BJ (cell line): ENCODE data around the gene SLC23A2. TPM values are rescaled to one million over a fixed set of nuclear protein-coding genes. Genes with fewer than 3 reads are reported as not detected.
"Not testable (repeated sequence)": the region's sequence is repeated elsewhere in the genome, so short reads cannot be mapped to it uniquely, and the experiment has no call there.

ENCODE experiments used
- CTCF ChIA-PET: fragments of 350-600 bp; formaldehyde crosslinking; extraction: SDS; loops from one replicate; lab custom pipeline; 2021; ENCODE audit warnings: antibody characterized with exemption, inconsistent platforms; lab: Yijun Ruan, JAX
- POLR2A ChIA-PET: fragments of 300-600 bp; sonication (Branson Sonifier 250); formaldehyde crosslinking; extraction: SDS; loops from one replicate; lab custom pipeline; 2021; ENCODE audit warnings: antibody characterized with exemption; lab: Charles Lee
- DNase-seq: peaks from one replicate; pipeline ENCODE4 v3.0.0-alpha.2; 2011; ENCODE audit warnings: low read depth
- H3K27me3 ChIP-seq: 2 replicates; pipeline ENCODE4 v1.6.0; 2011; ENCODE audit warnings: low read length; ENCODE audit not compliant: control insufficient read depth, insufficient read depth
- H3K36me3 ChIP-seq: 2 replicates; pipeline ENCODE4 v1.5.1; 2011; ENCODE audit warnings: low read length; ENCODE audit not compliant: control insufficient read depth, insufficient read depth
- H3K4me3 ChIP-seq: 2 replicates; pipeline ENCODE4 v1.5.1; 2011; ENCODE audit warnings: low read depth, mild to moderate bottlenecking, control low read depth, low read length
- polyA plus RNA-seq: library from polyadenylated mRNA; depleted of rRNA; stranded (reverse); fragments of >200 nt; gene quantifications from 2 replicates; pipeline ENCODE4 v1.2.3, GENCODE V29; 2011
- TF ChIP-seq, protein P1 (sequence below): IDR thresholded peaks from 2 replicates; pipeline ENCODE4 v1.5.1; 2011; ENCODE audit warnings: low read depth, mild to moderate bottlenecking, control low read depth, inconsistent platforms, low read length, moderate library complexity; ENCODE audit not compliant: insufficient read depth

The SLC23A2 gene
- polyA plus RNA-seq, 1 experiment: 11.2 TPM

DNA sequence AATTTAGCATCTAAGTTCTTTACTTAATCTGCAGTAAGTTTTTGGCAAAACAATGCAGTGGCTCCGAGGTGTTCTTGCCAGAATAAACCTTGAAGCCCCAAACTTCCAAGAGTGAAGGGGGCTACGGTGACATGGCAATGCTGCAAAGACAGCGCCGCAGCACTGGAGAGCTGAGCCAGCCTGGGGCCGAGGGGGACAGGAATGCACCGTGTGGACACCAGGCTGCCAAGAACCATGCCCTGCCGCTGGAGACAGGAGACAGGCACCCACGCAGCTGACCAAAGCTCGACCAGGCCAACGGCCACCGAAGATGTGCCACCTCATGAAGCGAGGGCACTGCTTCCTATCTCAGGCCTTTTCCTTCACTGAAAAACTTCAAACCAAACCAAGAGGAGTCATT, 146.2 kb downstream of the SLC23A2 start:
- no peak for DNase-seq
- Histone ChIP-seq H3K27me3 (no peaks in the 10 kb centered on the region), H3K36me3 (peaks cover 3% of the 10 kb centered on the region), H3K4me3 (no peak overlapping the region)
- POLR2A ChIA-PET: no interaction called here
- TF ChIP-seq, protein P1, sequence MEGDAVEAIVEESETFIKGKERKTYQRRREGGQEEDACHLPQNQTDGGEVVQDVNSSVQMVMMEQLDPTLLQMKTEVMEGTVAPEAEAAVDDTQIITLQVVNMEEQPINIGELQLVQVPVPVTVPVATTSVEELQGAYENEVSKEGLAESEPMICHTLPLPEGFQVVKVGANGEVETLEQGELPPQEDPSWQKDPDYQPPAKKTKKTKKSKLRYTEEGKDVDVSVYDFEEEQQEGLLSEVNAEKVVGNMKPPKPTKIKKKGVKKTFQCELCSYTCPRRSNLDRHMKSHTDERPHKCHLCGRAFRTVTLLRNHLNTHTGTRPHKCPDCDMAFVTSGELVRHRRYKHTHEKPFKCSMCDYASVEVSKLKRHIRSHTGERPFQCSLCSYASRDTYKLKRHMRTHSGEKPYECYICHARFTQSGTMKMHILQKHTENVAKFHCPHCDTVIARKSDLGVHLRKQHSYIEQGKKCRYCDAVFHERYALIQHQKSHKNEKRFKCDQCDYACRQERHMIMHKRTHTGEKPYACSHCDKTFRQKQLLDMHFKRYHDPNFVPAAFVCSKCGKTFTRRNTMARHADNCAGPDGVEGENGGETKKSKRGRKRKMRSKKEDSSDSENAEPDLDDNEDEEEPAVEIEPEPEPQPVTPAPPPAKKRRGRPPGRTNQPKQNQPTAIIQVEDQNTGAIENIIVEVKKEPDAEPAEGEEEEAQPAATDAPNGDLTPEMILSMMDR: no peak
- CTCF ChIA-PET: interaction anchor here (0.6 kb wide), 1 partner anchor 14 kb away, joined by 3 read pairs; no protein-coding TSS in a partner anchor

DNA sequence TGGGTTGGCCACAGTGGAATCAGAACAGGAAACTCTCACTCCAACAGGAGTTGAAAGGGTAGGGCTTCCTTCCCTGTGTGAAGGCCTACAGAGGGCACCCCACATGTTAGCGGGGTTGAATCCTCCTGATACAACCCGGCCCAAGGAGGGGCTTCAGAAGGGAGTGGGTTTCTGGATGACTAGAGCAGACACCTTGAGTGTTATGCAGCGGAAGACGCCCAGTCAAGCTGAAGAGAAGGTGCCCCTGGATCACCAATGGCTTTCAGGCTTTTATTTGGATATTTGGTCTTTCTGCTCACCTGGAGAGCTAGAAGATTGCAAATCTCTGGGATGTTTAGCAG, 146.8 kb downstream of the SLC23A2 start:
- TF ChIP-seq, protein P1: no peak
- H3K36me3 ChIP-seq: peaks cover 3% of the 10 kb centered on the region
- POLR2A ChIA-PET: no interaction called here
- CTCF ChIA-PET: no interaction called here
- DNase-seq: no peak
- H3K27me3 ChIP-seq: no peaks in the 10 kb centered on the region
- H3K4me3 ChIP-seq: no peak overlapping the region

DNA sequence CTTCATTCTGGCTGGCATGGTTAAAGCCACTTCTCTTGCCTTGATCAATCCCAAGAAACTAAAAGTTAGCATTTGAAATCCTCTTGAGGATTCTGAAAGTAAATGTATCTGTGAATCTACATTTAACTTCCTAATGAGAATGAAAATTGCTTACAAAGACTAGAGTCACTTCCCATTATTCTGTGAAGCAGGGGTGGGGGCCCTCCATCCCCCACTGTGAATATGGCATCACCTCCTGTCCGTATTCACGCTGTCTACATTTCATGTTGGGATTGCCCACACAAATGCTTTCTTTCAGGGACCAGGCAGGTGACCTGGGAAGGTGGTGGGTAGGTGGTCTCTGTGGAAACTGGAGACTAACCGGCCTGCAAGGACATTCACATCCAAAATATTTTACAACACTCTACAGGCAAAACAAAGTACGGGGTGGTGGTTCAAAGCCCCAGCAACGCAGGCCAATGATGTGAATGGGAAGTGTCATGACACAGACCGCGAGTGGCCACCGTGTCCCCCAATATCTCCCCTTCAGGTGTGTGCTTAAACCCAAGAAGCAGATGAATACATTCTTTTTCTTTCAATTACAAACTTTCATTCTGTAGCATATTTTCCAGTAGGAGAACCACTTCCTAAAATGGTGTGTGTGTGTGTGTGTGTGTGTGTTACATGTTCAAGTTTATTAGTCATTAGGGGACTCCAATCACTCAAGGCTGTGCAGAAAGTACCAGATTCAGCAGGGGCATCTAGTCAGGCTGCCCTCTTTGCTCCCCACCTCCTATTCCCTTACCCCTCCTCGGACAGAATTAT, 147.4 kb downstream of the SLC23A2 start:
- POLR2A ChIA-PET: no interaction called here
- CTCF ChIA-PET: no interaction called here
- Histone ChIP-seq H3K27me3 (no peaks in the 10 kb centered on the region), H3K4me3 (no peak overlapping the region), H3K36me3 (peaks cover 3% of the 10 kb centered on the region)
- DNase-seq: no peak
- TF ChIP-seq, protein P1: no peak

DNA sequence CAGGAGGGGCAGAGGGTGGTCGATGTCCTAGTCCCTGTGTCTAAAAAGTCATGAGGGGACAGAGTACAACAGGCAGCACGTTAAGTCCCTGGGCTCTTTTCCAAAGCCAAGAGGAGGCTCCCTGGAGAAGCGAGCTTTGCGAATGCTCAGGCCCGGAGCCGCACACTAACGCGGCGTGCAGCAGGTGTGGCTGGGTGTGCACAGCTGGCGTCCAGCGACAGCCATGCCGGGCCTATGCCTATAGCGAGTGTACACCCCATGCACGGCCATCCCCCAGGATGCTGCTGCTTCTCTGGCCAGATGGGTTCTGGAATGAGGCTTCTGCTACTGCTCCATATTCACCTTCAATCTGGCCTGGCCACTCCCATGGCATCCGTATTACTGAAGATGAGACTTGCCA, 148.3 kb downstream of the SLC23A2 start:
- CTCF ChIA-PET: no interaction called here
- TF ChIP-seq, protein P1: no peak
- POLR2A ChIA-PET: no interaction called here
- peaks cover 2% of the 10 kb centered on the region; the same call in 1 of the 2 replicates for H3K36me3 ChIP-seq
- DNase-seq: no peak
- no peaks in the 10 kb centered on the region for H3K27me3 ChIP-seq
- no peak overlapping the region for H3K4me3 ChIP-seq

DNA sequence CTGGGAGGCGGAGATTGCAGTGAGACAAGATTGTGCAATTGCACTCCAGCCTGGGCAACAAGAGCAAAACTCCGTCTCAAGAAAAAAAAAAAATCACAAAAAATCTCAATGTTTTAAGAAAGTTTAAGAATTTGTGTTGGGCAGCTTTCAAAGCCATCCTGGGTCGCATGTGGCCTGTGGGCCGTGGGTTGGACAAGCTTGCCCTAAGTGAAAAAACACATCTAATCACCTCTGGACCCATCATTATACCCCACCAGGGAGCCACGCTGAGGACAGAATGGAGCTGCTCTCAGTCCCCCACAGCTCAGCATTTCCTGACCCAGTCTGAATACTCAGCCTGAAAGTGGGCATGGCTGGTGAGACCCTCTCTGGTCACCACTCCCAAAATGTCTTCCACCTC, 150.3 kb downstream of the SLC23A2 start:
- POLR2A ChIA-PET: no interaction called here
- no peak for DNase-seq
- TF ChIP-seq, protein P1: no peak
- CTCF ChIA-PET: no interaction called here
- Histone ChIP-seq H3K36me3 (peaks cover 2% of the 10 kb centered on the region; the same call in 1 of the 2 replicates), H3K27me3 (no peaks in the 10 kb centered on the region), H3K4me3 (no peak overlapping the region)

DNA sequence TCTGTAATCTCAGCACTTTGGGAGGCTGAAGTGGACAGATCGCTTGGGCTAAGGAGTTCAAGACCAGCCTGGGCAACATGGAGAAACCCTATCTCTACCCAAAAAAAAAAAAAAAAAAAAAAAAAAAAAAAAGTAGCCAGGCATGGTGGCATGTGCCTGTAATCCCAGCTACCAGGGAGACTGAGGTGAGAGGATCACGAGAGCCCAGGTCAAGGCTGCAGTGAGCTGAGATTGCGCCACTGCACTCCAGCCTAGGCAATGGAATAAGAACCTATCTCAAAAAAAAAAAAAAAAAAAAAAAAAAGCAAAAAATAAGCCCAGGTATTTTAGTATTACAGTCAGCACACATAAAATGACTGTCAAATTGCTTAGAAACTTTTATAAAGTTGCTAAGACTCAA, 152.5 kb downstream of the SLC23A2 start:
- H3K36me3 ChIP-seq, H3K27me3 ChIP-seq, DNase-seq, POLR2A ChIA-PET, CTCF ChIA-PET, H3K4me3 ChIP-seq: not testable (repeated sequence)
